Gastrocnemius medialis (tissue), 4 donors: Measurements from ENCODE around the gene MOB3C. TPM values are rescaled to one million over a fixed set of nuclear protein-coding genes. Genes with fewer than 3 reads are reported as not detected.

Source experiments
- ATAC-seq, 2 donors: fragments of 150-250 bp; one replicate each; pipeline ENCODE4 v1.9.1; 2016
- DNase-seq, 2 donors: peaks; one replicate each; pipeline ENCODE4 v3.0.0-alpha.2; 2019
- H3K27ac ChIP-seq, 4 donors: fragments of 200-600 bp; sonication (generic); 1 replicate in 1 of 4; 2 replicates in 3 of 4; pipeline ENCODE4 v1.5.1; 2016 to 2018; ENCODE audit warnings: mild to moderate bottlenecking in 2 of 4, moderate library complexity in 1 of 4
- H3K27me3 ChIP-seq, 3 donors: fragments of 200-600 bp; sonication (generic) in 2 of 3; 1 replicate in 1 of 3; 2 replicates in 2 of 3; pipeline versions ENCODE4 v1.5.1 to v1.6.0; 2016 to 2019; ENCODE audit warnings: mild to moderate bottlenecking in 1 of 3, moderate library complexity in 1 of 3
- H3K36me3 ChIP-seq, 2 donors: fragments of 200-600 bp; sonication (generic) in 1 of 2; one replicate each; pipeline ENCODE4 v1.5.1; 2017 to 2018
- H3K4me1 ChIP-seq, 2 donors: fragments of 200-600 bp; sonication (generic) in 1 of 2; one replicate each; pipeline ENCODE4 v1.5.1; 2016 to 2017; ENCODE audit warnings: mild to moderate bottlenecking in 2 of 2
- H3K4me3 ChIP-seq, 4 donors: fragments of 200-600 bp; sonication (generic) in 3 of 4; 1 replicate in 1 of 4; 2 replicates in 3 of 4; pipeline ENCODE4 v1.5.1; 2016 to 2019; ENCODE audit warnings: mild to moderate bottlenecking in 2 of 4
- H3K9me3 ChIP-seq, 3 donors: fragments of 200-600 bp; sonication (generic) in 2 of 3; 1 replicate in 1 of 3; 2 replicates in 2 of 3; pipeline ENCODE4 v1.5.1; 2016 to 2019
- CTCF ChIP-seq, 5 experiments: fragments of 450-650 bp in 3 of 5; fragments of 200-600 bp in 2 of 5; sonication (generic) in 2 of 5; IDR thresholded peaks in 4 of 5; conservative IDR thresholded peaks in 1 of 5; 1 replicate in 4 of 5; 2 replicates in 1 of 5; pipeline ENCODE4 v1.5.1; 2016 to 2019; ENCODE audit warnings: antibody characterized with exemption in 5 of 5, mild to moderate bottlenecking in 3 of 5, moderate library complexity in 3 of 5
- POLR2A ChIP-seq, 2 donors: fragments of 450-650 bp; IDR thresholded peaks; one replicate each; pipeline ENCODE4 v1.6.1; 2017; ENCODE audit warnings: antibody characterized with exemption in 2 of 2, mild to moderate bottlenecking in 2 of 2, moderate library complexity in 2 of 2
- in situ Hi-C, 4 donors: fragments of 200-750 bp; cut with MboI; loops; one replicate each; pipeline versions ENCODE4 v1.15.0 to v1.8.0; 2017; ENCODE audit warnings: low sequenced_read_pairs in 4 of 4
- intact Hi-C: fragments of 100-400 bp; cut with DNase I; formaldehyde crosslinking; loops from one replicate; pipeline ENCODE4 v1.15.1; 2023; ENCODE audit warnings: low total_unique reads
- total RNA-seq, 4 donors: library from RNA; depleted of rRNA; stranded (reverse); fragments of >200 nt; gene quantifications; one replicate each; pipeline versions ENCODE4 v1.1.0 to v1.2.3, GENCODE V29; 2016

MOB3C gene
- total RNA-seq, 4 donors from 2014 or later = 11.3 to 26.5 (median 23.3) TPM

- intact Hi-C loops = loop anchor here (2.0 kb wide), 1 partner anchor 111 kb away; the partner anchor contains the start of gene EFCAB14
- ATAC-seq (peak in 1 of 2 donors; percentile 12), DNase-seq (peak in 1 of 2 donors; percentile 39)
- Histone ChIP-seq H3K27ac (peak overlapping the region; percentile 68 to 98 (median 82)), H3K4me3 (no peak overlapping the region), H3K27me3 (no peaks in the 10 kb centered on the region), H3K4me1 (peaks cover 57 to 61% of the 10 kb centered on the region in 2 donors), H3K36me3 (peaks cover 0 to 31% of the 10 kb centered on the region in 2 donors), H3K9me3 (no peaks in the 10 kb centered on the region)
- in situ Hi-C loops = no loop called here
- TF ChIP-seq CTCF (IDR thresholded peaks at IDR 0.05 in 4 of 5, conservative IDR thresholded peaks at IDR 0.05 in 1 of 5) (no peak), POLR2A (IDR thresholded peaks at IDR 0.05) (no peak)
These were observed 9.1 kb downstream of the MOB3C start for GRCh38 chr1:46607345-46608130.

GRCh38 chr1:46606255-46606965, 10.2 kb downstream of the MOB3C start:
- in situ Hi-C loops (no loop called here), intact Hi-C loops (loop anchor here (2.0 kb wide), 1 partner anchor 112 kb away; the partner anchor contains the start of gene EFCAB14)
- ATAC-seq (no peak), DNase-seq (no peak)
- H3K9me3 ChIP-seq = no peaks in the 10 kb centered on the region
- peak overlapping the region; percentile 66 to 98 (median 82) for H3K27ac ChIP-seq
- H3K4me3 ChIP-seq = no peak overlapping the region
- peaks cover 0 to 28% of the 10 kb centered on the region in 2 donors for H3K36me3 ChIP-seq
- peaks cover 47 to 56% of the 10 kb centered on the region in 2 donors for H3K4me1 ChIP-seq
- H3K27me3 ChIP-seq = no peaks in the 10 kb centered on the region
- TF ChIP-seq POLR2A (IDR thresholded peaks at IDR 0.05) (no peak), CTCF (IDR thresholded peaks at IDR 0.05 in 4 of 5, conservative IDR thresholded peaks at IDR 0.05 in 1 of 5) (no peak)

- in situ Hi-C loops = no loop called here
These were observed 11.4 kb downstream of the MOB3C start for GRCh38 chr1:46605232-46605631.

More at GRCh38 chr1:46605232-46605631, 11.4 kb downstream of the MOB3C start:
- H3K36me3 ChIP-seq = peaks cover 0 to 21% of the 10 kb centered on the region in 2 donors
- ATAC-seq = no peak
- H3K4me1 ChIP-seq = peaks cover 43 to 60% of the 10 kb centered on the region in 2 donors
- H3K4me3 ChIP-seq = no peak overlapping the region
- H3K9me3 ChIP-seq = no peaks in the 10 kb centered on the region
- H3K27me3 ChIP-seq = no peaks in the 10 kb centered on the region
- peak overlapping the region; percentile 83 to 98 (median 92) for H3K27ac ChIP-seq
- TF ChIP-seq POLR2A (IDR thresholded peaks at IDR 0.05) (no peak), CTCF (IDR thresholded peaks at IDR 0.05 in 4 of 5, conservative IDR thresholded peaks at IDR 0.05 in 1 of 5) (no peak)
- intact Hi-C loops = no loop called here
- DNase-seq = no peak
